Stimulated activated CD8-positive, alpha-beta memory T cell treated with anti-CD3 and anti-CD28 coated beads, Interleukin-12 subunit alpha, Interleukin-12 subunit beta, amount 100 ng/mL, for 1 hour (primary cell): ENCODE results near the gene UBALD1.

Source experiments
- DNase-seq: peaks from one replicate; pipeline ENCODE4 v3.0.0-alpha.2; 2020; ENCODE audit warnings: low read depth

The UBALD1 gene

DNA sequence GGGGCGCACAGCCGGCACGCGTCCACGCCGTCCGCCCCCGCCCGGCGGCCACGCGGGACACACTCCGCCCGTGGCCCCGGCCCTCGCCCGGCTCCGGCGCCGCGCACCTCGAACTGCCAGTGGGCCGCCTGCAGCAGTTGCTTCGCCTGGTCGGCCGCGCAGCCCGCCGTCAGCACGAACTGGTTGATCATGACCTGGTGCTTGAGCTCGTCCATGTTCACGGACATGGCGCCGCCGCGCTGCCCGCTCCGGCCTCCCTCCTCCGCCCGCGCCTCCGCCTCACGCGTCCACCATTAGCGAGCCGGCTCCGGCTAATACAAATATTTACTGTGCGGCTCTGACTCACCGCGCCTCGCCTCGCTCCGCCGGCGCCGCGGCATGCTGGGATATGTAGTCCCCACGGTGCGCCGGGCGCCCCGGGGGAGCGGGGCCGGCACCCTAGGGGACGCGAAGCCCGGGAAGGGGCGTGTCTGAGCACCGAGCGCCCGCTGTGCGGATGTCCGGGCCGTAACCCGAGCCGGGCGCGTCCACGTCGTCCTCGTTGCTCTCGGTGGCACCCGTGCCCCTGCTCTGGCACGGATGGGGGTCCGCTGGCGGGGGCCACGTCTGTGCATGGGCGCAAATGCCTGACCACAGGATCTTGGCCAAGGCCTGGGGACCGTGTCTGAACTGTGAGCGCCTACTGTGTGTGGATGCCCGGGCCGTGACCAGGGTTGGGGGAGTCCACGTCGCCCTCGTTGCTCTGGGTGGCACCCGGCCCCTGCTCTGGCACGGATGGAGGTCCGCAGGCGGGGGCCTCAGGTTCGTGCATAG, at the start of gene UBALD1:
Gene UBALD1 (minus strand): TSS at position 318 of the 813 bp plus-strand sequence. CDS start 91 bp downstream, at position 227.
- peak; percentile 60 for DNase-seq

GRCh38 chr16:4663777-4664465, 49.2 kb upstream of the UBALD1 start:
- DNase-seq: no peak

- DNase-seq: no peak
These were observed 48.7 kb upstream of the UBALD1 start for GRCh38 chr16:4663465-4663776.

- DNase-seq: no peak
These were observed 47.0 kb upstream of the UBALD1 start for GRCh38 chr16:4661661-4662060.

DNA sequence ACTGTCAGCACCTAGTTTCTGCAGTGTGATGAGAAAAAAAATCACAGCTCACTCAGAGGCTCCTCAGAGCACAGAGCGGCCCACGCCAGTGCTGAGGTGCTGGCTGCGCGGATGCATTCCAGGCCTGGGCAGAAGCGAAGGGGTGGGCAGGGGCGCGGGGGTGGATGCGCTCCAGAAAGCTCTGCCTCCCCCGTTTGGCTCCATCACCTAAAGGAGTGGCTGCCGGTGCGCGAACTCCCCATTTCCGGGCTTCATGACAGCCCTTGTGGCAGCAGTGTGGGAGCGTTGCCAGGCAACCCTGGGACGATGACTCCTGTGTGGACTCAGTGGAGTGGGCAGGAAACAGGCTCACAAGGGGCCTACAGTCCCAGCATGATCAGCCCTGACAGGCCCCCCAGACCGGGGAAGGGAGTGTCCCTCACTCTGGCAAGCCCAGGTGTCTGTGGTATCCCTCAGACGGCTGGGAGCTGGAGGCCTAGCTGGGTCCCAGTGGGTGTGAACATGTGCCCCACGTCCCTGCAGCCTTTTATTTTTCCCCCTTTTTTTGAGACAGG, 45.8 kb upstream of the UBALD1 start:
- peak; percentile 36 for DNase-seq

- DNase-seq: no peak
These were observed 45.0 kb upstream of the UBALD1 start for GRCh38 chr16:4659363-4660353.

DNA sequence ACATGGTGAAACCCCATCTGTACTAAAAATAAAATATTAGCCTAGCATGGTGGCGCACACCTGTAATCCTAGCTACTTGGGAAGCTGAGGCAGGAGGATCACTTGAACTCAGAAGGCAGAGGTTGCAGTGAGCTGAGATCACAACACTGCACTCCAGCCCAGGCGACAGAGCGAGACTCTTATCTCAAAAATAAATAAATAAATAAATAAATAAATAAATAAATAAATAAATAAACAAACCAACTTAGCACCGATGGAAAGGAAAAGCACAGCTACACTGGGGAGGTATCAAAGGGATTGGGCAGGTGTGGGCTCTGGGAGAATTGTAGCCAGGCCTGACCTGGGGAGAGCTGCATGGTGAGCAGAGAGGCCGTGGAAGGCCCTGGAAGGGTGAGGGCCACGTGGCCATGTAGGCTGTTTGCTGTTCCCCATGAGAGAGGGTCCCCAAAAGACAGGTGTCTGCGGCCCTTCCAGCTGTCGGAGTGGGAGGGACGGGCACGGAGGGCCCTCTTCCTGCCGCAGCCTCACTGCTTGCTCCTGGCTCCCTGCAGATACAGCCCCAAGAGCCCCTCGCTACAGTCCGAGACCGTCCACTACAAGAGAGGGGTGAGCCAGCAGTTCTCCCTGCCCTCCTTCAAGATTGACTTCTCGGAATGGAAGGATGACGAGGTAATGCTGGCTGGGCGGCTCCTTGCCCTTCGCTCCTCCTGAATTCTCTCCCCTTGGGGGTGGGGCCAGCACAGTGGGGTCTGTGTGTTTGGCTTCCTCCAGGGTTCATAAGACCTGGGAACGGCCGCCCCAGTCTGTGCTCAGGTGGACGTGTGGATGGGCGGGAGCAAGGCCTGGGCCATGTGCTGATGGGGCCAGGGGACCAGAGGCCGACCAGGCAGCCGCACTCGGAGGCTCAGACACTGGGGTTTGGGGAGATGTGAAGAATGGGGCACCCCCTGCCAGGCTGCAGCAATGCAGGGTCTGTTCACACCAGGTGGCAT, 42.3 kb upstream of the UBALD1 start:
- DNase-seq: no peak

- no peak for DNase-seq
These were observed 41.5 kb upstream of the UBALD1 start for GRCh38 chr16:4656221-4656620.

GRCh38 chr16:4655801-4656200, 41.1 kb upstream of the UBALD1 start:
- no peak for DNase-seq

DNA sequence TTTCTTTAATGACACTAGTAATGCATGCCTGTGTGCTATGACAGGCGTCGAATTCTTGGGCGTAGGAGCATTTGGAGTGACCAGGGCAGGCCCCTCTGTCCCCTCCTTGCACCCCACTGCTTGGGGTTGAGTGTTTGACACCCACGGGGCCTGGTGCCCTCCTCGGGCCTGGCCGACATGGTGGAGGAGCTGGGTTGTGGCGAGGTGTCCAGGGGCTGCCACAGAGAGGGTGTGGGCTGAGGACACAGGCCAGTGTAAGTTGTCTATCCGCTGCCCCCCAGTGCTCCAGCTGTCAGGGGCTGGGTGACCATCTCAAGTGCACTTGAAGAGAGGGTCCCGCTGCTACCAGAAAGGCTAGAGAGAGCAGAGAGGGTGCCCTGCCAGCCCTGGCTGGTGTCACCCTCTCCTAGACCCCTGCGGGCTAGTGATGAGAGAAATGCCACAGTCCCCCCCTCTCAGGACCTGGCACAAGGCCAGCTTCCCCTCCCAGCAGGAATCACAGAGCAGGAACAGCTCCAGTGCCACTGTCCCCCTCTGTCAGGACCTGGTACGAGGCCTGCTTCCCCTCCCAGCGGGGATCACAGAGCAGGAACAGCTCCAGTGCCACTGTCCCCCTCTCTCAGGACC, 40.4 kb upstream of the UBALD1 start:
- DNase-seq: no peak

DNA sequence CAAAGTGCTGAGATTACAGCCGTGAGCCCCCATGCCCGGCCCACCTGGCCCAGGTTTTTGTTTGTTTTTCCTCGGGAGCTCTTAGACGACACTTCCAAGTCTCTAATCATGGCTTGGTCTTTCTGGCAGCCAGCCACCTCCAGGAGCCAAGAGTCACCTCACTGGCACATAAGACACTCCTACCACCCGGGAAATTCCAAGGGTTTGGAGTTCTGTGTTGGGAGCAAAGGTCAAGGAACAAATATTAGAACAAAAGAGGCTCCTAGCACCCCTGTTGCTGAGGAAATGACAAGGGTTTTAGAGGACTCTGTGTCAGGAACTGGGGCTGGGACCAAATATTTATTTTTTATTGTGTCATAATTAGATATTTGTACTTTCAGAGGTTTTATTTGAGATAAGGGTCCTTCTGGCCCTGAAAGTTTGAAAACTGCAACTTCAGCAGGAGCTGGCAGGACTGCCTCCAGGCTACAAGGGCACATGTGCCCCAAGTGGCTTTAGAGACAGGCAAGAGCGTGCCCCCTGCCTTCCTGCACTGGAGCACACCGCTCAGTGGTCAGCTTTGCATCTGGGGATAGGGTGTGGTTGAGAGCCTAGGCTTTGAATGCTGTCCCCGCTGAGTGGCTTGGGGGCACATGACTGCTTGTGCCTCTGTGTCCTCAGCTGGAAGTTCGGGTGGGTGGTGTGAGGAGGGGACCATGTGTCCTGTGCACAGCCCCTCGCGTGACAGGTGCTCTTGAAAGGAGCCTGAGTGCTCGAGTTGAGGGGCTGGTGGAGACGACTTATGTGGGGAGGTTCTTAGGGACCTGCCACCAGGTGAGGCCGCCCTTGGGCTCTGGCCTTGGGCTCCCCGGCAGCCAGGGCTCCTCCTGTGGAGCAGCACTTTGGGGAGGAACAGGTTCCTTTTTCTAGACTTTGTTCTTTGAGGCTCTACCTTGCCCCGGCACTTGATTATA, 39.6 kb upstream of the UBALD1 start:
- DNase-seq: no peak

DNA sequence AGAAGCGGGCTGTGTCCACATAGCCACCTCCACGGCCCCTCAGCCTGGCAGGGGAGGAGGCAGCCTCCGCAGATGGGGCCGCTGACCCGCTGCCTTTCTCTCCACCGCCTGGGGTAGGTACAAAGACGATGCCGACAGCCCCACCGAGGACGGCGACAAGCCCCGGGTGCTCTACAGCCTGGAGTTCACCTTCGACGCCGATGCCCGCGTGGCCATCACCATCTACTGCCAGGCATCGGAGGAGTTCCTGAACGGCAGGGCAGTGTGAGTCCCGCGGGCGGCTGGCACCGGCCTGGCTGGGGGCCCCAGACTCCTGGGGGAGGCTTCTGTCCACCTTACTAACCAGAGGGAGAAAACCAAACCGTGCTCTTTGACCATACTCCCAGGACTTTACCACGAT, 37.9 kb upstream of the UBALD1 start:
- no peak for DNase-seq

DNA sequence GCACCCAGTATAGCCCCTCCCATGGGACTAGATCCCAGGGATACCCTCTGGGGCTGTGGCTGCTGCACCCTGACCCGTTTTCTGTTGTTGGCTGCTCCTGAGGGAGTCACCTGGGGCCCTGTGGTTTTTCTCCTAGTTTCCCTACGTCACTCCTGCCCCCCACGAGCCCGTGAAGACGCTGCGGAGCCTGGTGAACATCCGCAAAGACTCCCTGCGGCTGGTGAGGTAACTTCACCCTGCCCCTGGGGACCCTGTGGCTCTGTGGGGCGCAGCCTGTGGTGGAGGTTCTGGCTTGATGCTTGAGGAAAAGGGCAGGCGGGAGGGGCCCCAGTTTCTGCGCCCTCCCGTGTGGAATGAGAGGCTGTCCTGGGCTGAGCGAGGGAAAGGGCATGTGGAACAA, 37.1 kb upstream of the UBALD1 start:
- no peak for DNase-seq

DNA sequence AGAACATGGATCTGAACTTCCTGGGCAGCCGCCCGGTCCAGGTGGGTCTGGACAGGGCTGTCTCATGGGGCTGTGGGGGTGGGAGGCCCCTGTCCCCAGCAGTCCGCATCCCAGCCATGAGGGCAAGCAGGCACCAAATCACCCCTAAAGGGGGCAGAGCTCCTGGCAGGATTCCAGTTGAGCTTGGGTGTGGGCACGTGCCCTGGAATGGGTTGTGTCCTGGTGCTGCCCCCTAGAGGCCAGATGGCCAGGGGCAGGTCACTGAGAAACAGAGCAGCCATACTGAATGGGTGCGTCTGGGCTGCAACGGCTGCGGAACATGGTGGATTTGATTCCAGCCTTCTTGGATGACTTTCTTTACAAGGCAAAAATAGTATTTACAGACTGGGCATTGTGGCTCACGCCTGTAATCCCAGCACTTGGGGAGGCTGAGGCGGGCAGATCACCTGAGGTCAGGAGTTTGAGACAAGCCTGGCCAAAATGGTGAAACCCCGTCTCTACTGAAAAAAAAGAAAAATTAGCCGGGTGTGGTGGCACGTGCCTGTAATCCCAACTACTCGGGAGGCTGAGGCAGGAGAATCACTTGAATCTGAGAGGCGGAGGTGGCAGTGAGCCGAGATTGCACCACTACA, 35.9 kb upstream of the UBALD1 start:
- peak; percentile 53 for DNase-seq

DNA sequence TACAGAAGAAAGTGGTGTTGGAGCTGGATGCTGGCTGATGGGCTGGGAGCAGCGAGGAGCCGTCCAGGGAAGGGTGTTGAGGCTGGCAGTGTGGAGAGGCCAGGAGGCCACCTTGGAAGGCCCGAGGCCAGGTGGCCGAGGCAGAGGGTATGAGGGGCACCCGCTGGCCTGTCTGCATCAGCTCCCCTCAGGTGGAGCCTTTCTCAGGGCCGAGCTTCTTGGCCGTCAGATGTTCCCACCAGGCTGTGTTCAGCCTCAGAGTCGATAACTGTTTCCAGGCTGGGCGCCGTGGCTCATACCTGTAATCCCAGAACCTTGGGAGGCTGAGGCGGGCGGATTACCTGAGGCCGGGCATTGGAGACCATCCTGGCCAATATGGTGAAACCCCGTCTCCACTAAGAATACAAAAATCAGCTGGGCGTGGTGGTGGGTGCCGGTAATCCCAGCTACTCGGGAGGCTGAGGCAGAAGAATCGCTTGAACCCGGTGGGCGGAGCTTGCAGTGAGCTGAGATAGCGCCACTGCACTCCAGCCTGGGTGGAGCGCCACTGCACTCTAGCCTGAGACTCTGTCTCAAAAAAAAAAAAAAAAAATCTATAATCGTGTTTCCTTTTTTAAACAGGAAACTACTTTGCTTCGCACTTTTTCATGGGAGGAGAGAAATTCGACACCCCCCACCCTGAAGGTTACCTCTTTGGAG, 35.2 kb upstream of the UBALD1 start:
- DNase-seq: no peak

DNA sequence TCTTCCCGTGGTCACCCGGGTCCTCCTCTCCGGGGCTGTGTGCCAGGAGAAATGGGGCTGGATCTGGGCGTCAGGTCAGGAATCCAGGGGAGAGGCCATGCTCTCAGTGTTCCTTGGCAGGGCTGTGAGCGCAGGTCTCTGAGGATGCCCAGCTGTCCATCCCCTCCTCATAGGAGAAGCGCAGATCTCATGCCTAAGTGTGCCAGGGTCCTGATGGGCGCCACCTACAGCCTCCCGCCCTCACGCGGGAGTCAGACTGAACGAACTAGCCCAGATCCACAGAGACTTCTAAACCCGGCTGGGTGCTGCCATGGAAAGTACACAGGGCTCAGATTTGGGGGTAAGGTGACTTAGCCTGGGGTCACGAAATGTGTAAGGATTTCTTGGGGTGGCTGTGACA, 34.2 kb upstream of the UBALD1 start:
- no peak for DNase-seq

DNA sequence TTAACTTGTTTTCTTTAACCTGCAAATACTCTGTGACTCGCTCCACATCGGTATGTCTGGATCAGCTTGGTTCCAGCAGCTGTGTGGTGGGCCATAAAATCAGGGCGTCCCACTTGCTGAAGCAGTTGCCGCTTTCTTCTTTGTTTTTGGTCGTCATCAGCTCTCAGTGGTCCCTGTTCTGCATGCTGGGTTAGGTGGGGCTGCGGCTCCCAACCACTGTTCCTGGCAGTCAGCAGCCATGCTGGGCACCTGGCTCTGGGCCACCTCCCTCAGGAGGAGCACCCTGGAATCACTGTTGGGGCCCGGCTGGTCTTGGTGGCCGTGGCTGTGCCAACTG, 32.9 kb upstream of the UBALD1 start:
- no peak for DNase-seq
